Natural killer cell (primary cell): ENCODE data around the gene SRCIN1. TPM values are rescaled to one million over a fixed set of nuclear protein-coding genes. Genes with fewer than 3 reads are reported as not detected.
"Not testable (repeated sequence)": the region's sequence is repeated elsewhere in the genome, so short reads cannot be mapped to it uniquely, and the experiment has no call there.

ENCODE experiments used
- ATAC-seq, 3 donors: fragments of 150-1000 bp in 2 of 3; fragments of 200-7000 bp in 1 of 3; cut with Tn5 transposase; 1 replicate in 1 of 3; 2 replicates in 2 of 3; pipeline ENCODE4 v1.10.0; 2021; ENCODE audit warnings: mild to moderate bottlenecking in 2 of 3, moderate library complexity in 2 of 3
- DNase-seq, 2 donors: peaks; one replicate each; pipeline versions ENCODE4 v3.0.0 to v3.0.0-alpha.2; 2013 to 2021; ENCODE audit warnings: mixed read lengths in 1 of 2
- H3K27ac ChIP-seq: one replicate; pipeline ENCODE4 v1.5.1; 2013; ENCODE audit warnings: mild to moderate bottlenecking, low read length
- H3K27me3 ChIP-seq: one replicate; pipeline ENCODE4 v1.6.1; 2013; ENCODE audit warnings: low read length; ENCODE audit not compliant: control insufficient read depth, insufficient read depth
- H3K36me3 ChIP-seq: one replicate; pipeline ENCODE4 v1.6.1; 2013; ENCODE audit warnings: low read length; ENCODE audit not compliant: control insufficient read depth, insufficient read depth
- H3K4me1 ChIP-seq: one replicate; pipeline ENCODE4 v1.6.1; 2013; ENCODE audit warnings: low read length; ENCODE audit not compliant: control insufficient read depth, insufficient read depth
- H3K4me3 ChIP-seq: one replicate; pipeline ENCODE4 v1.5.1; 2013; ENCODE audit warnings: low read length
- H3K9me3 ChIP-seq: one replicate; pipeline ENCODE4 v1.6.1; 2013; ENCODE audit warnings: low read length; ENCODE audit not compliant: control insufficient read depth, insufficient read depth
- H3K27ac Mint-ChIP-seq, 2 donors: one replicate each; pipeline ENCODE4 v1.8.0; 2022; ENCODE audit warnings: mild to moderate bottlenecking in 2 of 2, mixed read lengths in 2 of 2, moderate library complexity in 1 of 2
- H3K27me3 Mint-ChIP-seq, 2 donors: one replicate each; pipeline ENCODE4 v1.8.0; 2022; ENCODE audit warnings: low read depth in 2 of 2, mixed read lengths in 2 of 2
- H3K36me3 Mint-ChIP-seq: one replicate; pipeline ENCODE4 v1.8.0; 2022; ENCODE audit warnings: mixed read lengths
- H3K4me1 Mint-ChIP-seq, 2 donors: one replicate each; pipeline ENCODE4 v1.8.0; 2022; ENCODE audit warnings: mixed read lengths in 2 of 2
- H3K4me3 Mint-ChIP-seq: one replicate; pipeline ENCODE4 v1.8.0; 2022; ENCODE audit warnings: mild to moderate bottlenecking, moderate library complexity, mixed read lengths
- H3K9me3 Mint-ChIP-seq, 2 donors: one replicate each; pipeline ENCODE4 v1.8.0; 2022; ENCODE audit warnings: mixed read lengths in 2 of 2
- CTCF ChIP-seq: fragments of 200-600 bp; IDR thresholded peaks from one replicate; pipeline ENCODE4 v1.8.0; 2022; ENCODE audit warnings: antibody characterized with exemption
- WGBS: methylation state at CpG from one replicate; pipeline ENCODE4 v1.1.7; 2013; ENCODE audit warnings: missing lambda C conversion rate; ENCODE audit not compliant: insufficient coverage; 5-methylcytosine and 5-hydroxymethylcytosine counted together
- intact Hi-C: fragments of 100-400 bp; cut with micrococcal nuclease; formaldehyde crosslinking; loops from one replicate; pipeline ENCODE4 v1.14.2; 2022
- total RNA-seq, 4 donors: library from RNA; stranded (reverse); fragments of 120-200 nt in 1 of 4; gene quantifications; one replicate each; pipeline versions ENCODE4 v1.2.3 to v1.2.4, GENCODE V29; 2013 to 2022

Gene SRCIN1
- total RNA-seq, 3 donors from 2014 or later (not counting 1 experiment from before 2014, with no cell fraction given), result 0.28 to 0.50 TPM; not detected in 1

GRCh38 chr17:38632334-38632733, 26.6 kb upstream of the SRCIN1 start:
- TF ChIP-seq CTCF, result no peak
- no peak for DNase-seq
- H3K27ac ChIP-seq, result no peak overlapping the region
- intact Hi-C loops, result no loop called here
- Mint-ChIP-seq H3K4me3 (no peak overlapping the region), H3K36me3 (no peaks in the 10 kb centered on the region), H3K27ac (no peak overlapping the region), H3K27me3 (peaks cover 5 to 6% of the 10 kb centered on the region in 2 donors), H3K4me1 (no peaks in the 10 kb centered on the region), H3K9me3 (no peaks in the 10 kb centered on the region)
- H3K4me3 ChIP-seq, result no peak overlapping the region
- no peak for ATAC-seq
- no peaks in the 10 kb centered on the region for H3K36me3 ChIP-seq
- H3K9me3 ChIP-seq, result no peaks in the 10 kb centered on the region
- no peaks in the 10 kb centered on the region for H3K4me1 ChIP-seq
- 96% methylated on average over 4 of the region's 6 CpGs for WGBS
- H3K27me3 ChIP-seq, result no peaks in the 10 kb centered on the region

- Mint-ChIP-seq H3K27me3 (peaks cover 9 to 10% of the 10 kb centered on the region in 2 donors), H3K4me1 (no peaks in the 10 kb centered on the region), H3K9me3 (no peaks in the 10 kb centered on the region), H3K4me3 (no peak overlapping the region), H3K27ac (no peak overlapping the region), H3K36me3 (no peaks in the 10 kb centered on the region)
- DNase-seq (no peak), ATAC-seq (no peak)
- H3K4me1 ChIP-seq, result no peaks in the 10 kb centered on the region
- no peaks in the 10 kb centered on the region for H3K27me3 ChIP-seq
- H3K27ac ChIP-seq, result no peak overlapping the region
- 97% methylated on average over 2 of the region's 3 CpGs for WGBS
- intact Hi-C loops, result no loop called here
- no peak overlapping the region for H3K4me3 ChIP-seq
- H3K36me3 ChIP-seq, result no peaks in the 10 kb centered on the region
- no peak for TF ChIP-seq CTCF
- no peaks in the 10 kb centered on the region for H3K9me3 ChIP-seq
Measured at GRCh38 chr17:38628441-38628840, 22.7 kb upstream of the SRCIN1 start.

- DNase-seq (no peak), ATAC-seq (no peak)
- WGBS, result 93% methylated on average over 2 of the region's 2 CpGs
- Mint-ChIP-seq H3K4me1 (no peaks in the 10 kb centered on the region), H3K4me3 (no peak overlapping the region), H3K36me3 (no peaks in the 10 kb centered on the region), H3K27ac (no peak overlapping the region), H3K9me3 (no peaks in the 10 kb centered on the region), H3K27me3 (peaks cover 9 to 10% of the 10 kb centered on the region in 2 donors)
- no peaks in the 10 kb centered on the region for H3K27me3 ChIP-seq
- H3K27ac ChIP-seq, result no peak overlapping the region
- intact Hi-C loops, result no loop called here
- no peaks in the 10 kb centered on the region for H3K36me3 ChIP-seq
- H3K4me1 ChIP-seq, result no peaks in the 10 kb centered on the region
- TF ChIP-seq CTCF, result no peak
- H3K4me3 ChIP-seq, result no peak overlapping the region
- no peaks in the 10 kb centered on the region for H3K9me3 ChIP-seq
Measured at GRCh38 chr17:38627957-38628356, 22.2 kb upstream of the SRCIN1 start.

- H3K36me3 ChIP-seq, H3K9me3 ChIP-seq, H3K36me3 Mint-ChIP-seq, H3K27me3 ChIP-seq, H3K9me3 Mint-ChIP-seq, H3K4me1 ChIP-seq, ATAC-seq, H3K4me1 Mint-ChIP-seq, H3K27ac Mint-ChIP-seq, H3K4me3 Mint-ChIP-seq, H3K27ac ChIP-seq, intact Hi-C loops, H3K4me3 ChIP-seq, DNase-seq: not testable (repeated sequence)
- 83% methylated on average over 3 of the region's 6 CpGs for WGBS
- H3K27me3 Mint-ChIP-seq, result peaks cover 10 to 21% of the 10 kb centered on the region in 2 donors
Measured at GRCh38 chr17:38626606-38627226, 21.0 kb upstream of the SRCIN1 start.
